Osteocyte (in vitro differentiated cells): ENCODE data around the gene FAM114A1. TPM values are rescaled to one million over a fixed set of nuclear protein-coding genes. Genes with fewer than 3 reads are reported as not detected.

Experiments
- DNase-seq: peaks from one replicate; pipeline ENCODE4 v3.0.0; 2021; ENCODE audit warnings: mixed read lengths; ENCODE audit not compliant: unreplicated experiment; ENCODE audit errors: extremely low spot score
- H3K27ac Mint-ChIP-seq: one replicate; pipeline ENCODE4 v1.8.0; 2021; ENCODE audit warnings: mild to moderate bottlenecking, mixed read lengths; ENCODE audit not compliant: unreplicated experiment
- H3K27me3 Mint-ChIP-seq: one replicate; pipeline ENCODE4 v1.8.0; 2021; ENCODE audit warnings: mixed read lengths; ENCODE audit not compliant: unreplicated experiment
- H3K36me3 Mint-ChIP-seq: one replicate; pipeline ENCODE4 v1.8.0; 2021; ENCODE audit warnings: mixed read lengths; ENCODE audit not compliant: unreplicated experiment
- H3K4me1 Mint-ChIP-seq: one replicate; pipeline ENCODE4 v1.8.0; 2021; ENCODE audit warnings: mixed read lengths; ENCODE audit not compliant: unreplicated experiment
- H3K4me3 Mint-ChIP-seq: one replicate; pipeline ENCODE4 v1.8.0; 2021; ENCODE audit warnings: mild to moderate bottlenecking, moderate library complexity, mixed read lengths; ENCODE audit not compliant: unreplicated experiment
- H3K9me3 Mint-ChIP-seq: one replicate; pipeline ENCODE4 v1.8.0; 2021; ENCODE audit warnings: mixed read lengths; ENCODE audit not compliant: unreplicated experiment
- total RNA-seq: library from RNA; stranded (reverse); gene quantifications from 2 replicates; pipeline ENCODE4 v1.2.1, GENCODE V29; 2021
- TF ChIP-seq, protein P1 (sequence below): fragments of 200-600 bp; sonication (generic); IDR thresholded peaks from 2 replicates; pipeline ENCODE4 v1.5.0; 2021; ENCODE audit warnings: antibody characterized with exemption, mild to moderate bottlenecking, moderate library complexity

The FAM114A1 gene
- total RNA-seq, 1 donor from 2014 or later: 139 TPM

DNA sequence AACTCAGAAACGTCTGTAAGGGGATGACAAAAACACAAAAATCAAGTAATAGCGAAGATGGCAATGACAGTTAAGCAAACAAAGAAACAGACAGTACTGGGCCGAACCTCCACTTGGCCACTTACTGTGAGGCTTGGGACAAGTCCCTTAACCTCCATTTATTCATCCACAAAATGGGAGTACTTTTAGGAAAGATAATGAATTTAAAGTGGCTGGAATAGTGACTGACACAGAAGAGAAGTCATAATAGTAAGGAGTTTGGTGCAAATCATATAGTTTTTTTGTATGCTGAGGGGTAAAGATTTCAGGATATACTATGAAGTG is 9.5 kb upstream of the FAM114A1 start:
- peaks cover 36% of the 10 kb centered on the region for H3K4me1 Mint-ChIP-seq
- H3K4me3 Mint-ChIP-seq: peak overlapping the region; percentile 58
- TF ChIP-seq, protein P1, sequence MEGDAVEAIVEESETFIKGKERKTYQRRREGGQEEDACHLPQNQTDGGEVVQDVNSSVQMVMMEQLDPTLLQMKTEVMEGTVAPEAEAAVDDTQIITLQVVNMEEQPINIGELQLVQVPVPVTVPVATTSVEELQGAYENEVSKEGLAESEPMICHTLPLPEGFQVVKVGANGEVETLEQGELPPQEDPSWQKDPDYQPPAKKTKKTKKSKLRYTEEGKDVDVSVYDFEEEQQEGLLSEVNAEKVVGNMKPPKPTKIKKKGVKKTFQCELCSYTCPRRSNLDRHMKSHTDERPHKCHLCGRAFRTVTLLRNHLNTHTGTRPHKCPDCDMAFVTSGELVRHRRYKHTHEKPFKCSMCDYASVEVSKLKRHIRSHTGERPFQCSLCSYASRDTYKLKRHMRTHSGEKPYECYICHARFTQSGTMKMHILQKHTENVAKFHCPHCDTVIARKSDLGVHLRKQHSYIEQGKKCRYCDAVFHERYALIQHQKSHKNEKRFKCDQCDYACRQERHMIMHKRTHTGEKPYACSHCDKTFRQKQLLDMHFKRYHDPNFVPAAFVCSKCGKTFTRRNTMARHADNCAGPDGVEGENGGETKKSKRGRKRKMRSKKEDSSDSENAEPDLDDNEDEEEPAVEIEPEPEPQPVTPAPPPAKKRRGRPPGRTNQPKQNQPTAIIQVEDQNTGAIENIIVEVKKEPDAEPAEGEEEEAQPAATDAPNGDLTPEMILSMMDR: no peak
- peak overlapping the region; percentile 90 for H3K27ac Mint-ChIP-seq
- DNase-seq: no peak
- no peaks in the 10 kb centered on the region for H3K27me3 Mint-ChIP-seq
- H3K36me3 Mint-ChIP-seq: no peaks in the 10 kb centered on the region
- H3K9me3 Mint-ChIP-seq: no peaks in the 10 kb centered on the region

DNA sequence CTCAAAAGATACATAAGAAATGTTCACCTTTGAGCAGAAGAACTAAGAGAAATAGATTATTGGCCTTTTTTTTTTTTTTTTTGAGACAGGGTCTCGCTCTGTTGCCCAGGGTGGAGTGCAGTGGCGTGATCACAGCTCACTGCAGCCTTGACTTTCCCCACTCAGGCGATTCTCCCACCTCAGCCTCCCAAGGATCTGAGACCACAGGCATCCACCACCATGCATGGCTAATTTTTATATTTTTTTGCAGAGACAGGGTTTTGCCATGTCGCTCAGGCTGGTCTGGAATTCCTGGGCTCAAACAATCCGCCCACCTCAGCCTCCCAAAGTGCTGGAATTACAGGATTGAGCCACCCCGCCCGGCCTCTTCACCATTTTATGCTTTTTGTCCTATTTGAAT is 8.1 kb upstream of the FAM114A1 start:
- no peak overlapping the region for H3K4me3 Mint-ChIP-seq
- no peaks in the 10 kb centered on the region for H3K36me3 Mint-ChIP-seq
- no peaks in the 10 kb centered on the region for H3K9me3 Mint-ChIP-seq
- TF ChIP-seq, protein P1: no peak
- DNase-seq: no peak
- H3K27ac Mint-ChIP-seq: no peak overlapping the region
- H3K4me1 Mint-ChIP-seq: peaks cover 36% of the 10 kb centered on the region
- H3K27me3 Mint-ChIP-seq: no peaks in the 10 kb centered on the region

DNA sequence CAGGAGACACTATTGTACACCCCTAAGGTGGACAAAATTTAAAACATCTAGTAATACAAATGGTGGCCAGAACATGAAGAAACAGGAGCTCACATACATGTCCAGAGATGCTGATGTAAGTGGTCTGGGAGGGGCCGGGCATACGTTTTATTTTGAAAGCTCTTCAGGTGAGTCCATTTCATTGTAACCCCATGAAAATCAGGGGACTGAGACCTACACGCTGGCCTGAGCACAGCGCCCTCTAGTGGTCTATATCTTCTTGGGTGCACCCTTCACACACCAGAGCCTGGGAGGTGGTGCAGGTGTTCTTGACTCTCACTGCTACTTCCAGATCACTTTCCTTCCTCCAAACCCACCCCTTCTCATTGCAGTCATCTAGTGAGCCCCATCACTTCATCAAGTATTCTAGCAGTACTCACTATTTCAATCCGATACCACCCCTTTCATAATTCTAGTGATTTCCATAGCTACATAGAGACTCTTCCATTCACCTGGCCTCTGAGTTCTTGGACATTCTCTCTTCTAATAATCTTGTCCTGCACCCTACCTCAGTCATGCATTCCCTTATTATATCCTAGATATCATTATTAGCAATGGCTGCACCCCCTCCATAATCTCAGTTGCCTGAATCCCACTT is 6.7 kb upstream of the FAM114A1 start:
- H3K27ac Mint-ChIP-seq: no peak overlapping the region
- H3K9me3 Mint-ChIP-seq: no peaks in the 10 kb centered on the region
- TF ChIP-seq, protein P1: peak; percentile 71
- H3K27me3 Mint-ChIP-seq: no peaks in the 10 kb centered on the region
- no peak for DNase-seq
- no peaks in the 10 kb centered on the region for H3K36me3 Mint-ChIP-seq
- peaks cover 30% of the 10 kb centered on the region for H3K4me1 Mint-ChIP-seq
- no peak overlapping the region for H3K4me3 Mint-ChIP-seq

- Mint-ChIP-seq H3K27ac (no peak overlapping the region), H3K36me3 (no peaks in the 10 kb centered on the region), H3K4me3 (no peak overlapping the region), H3K27me3 (no peaks in the 10 kb centered on the region), H3K9me3 (no peaks in the 10 kb centered on the region), H3K4me1 (peaks cover 24% of the 10 kb centered on the region)
- DNase-seq: no peak
- TF ChIP-seq, protein P1: no peak
These were observed 5.8 kb upstream of the FAM114A1 start for GRCh38 chr4:38861791-38862190.

DNA sequence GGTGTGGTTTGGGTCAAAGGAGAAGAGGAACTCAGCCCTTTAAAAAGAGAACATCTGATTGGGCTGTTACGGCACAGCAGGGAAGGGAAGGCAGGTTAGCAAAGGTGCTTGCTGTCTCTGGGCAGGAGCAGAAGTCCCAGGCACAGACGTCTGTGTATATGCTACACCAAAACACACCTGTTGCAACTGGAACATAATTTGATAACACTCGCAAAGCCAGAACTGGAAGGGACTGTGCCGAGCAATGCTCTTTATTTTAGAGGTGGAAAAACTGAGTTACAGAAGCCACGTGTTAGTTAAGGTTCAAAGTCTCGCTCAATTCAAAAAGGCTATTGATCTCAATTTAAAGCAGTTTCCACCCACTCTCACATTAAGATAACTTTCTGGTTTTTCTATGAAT is 2.2 kb upstream of the FAM114A1 start:
- H3K9me3 Mint-ChIP-seq: no peaks in the 10 kb centered on the region
- TF ChIP-seq, protein P1: no peak
- peaks cover 31% of the 10 kb centered on the region for H3K4me1 Mint-ChIP-seq
- no peak overlapping the region for H3K27ac Mint-ChIP-seq
- no peak for DNase-seq
- H3K36me3 Mint-ChIP-seq: peaks cover 3% of the 10 kb centered on the region
- no peak overlapping the region for H3K4me3 Mint-ChIP-seq
- H3K27me3 Mint-ChIP-seq: no peaks in the 10 kb centered on the region
